Lower leg skin (tissue), 3 donors: Measurements from ENCODE around the gene UBE2L5.

Experiments
- POLR2A ChIP-seq, 2 donors: fragments of 450-650 bp; IDR thresholded peaks; one replicate each; pipeline ENCODE4 v1.6.1; 2016 to 2017; ENCODE audit warnings: antibody characterized with exemption in 2 of 2, mild to moderate bottlenecking in 1 of 2, moderate library complexity in 1 of 2
- TF ChIP-seq, protein P1 (sequence below), 3 donors: fragments of 450-650 bp; IDR thresholded peaks; one replicate each; pipeline ENCODE4 v1.5.1; 2016; ENCODE audit warnings: antibody characterized with exemption in 3 of 3, mild to moderate bottlenecking in 3 of 3, moderate library complexity in 2 of 3

DNA sequence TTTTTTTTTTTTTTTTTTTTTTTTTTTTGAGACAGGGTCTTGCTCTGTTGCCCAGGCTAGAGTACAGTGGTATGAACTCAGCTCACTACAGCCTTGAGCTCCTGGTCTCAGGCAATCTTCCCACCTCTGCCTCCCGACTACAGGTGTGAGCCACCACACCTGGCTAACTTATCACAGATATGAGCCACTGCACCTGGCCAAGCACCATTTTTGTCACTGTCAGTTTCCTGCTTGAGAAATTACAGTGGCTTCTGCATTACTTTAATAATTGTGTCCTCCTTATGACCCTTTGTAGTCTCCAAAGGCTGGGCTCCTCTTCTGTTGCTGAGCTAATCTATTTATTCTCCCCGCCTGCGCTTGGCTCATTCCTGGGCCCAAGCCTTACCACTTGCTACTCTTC is 16.0 kb downstream of the UBE2L5 start:
- TF ChIP-seq, protein P1, sequence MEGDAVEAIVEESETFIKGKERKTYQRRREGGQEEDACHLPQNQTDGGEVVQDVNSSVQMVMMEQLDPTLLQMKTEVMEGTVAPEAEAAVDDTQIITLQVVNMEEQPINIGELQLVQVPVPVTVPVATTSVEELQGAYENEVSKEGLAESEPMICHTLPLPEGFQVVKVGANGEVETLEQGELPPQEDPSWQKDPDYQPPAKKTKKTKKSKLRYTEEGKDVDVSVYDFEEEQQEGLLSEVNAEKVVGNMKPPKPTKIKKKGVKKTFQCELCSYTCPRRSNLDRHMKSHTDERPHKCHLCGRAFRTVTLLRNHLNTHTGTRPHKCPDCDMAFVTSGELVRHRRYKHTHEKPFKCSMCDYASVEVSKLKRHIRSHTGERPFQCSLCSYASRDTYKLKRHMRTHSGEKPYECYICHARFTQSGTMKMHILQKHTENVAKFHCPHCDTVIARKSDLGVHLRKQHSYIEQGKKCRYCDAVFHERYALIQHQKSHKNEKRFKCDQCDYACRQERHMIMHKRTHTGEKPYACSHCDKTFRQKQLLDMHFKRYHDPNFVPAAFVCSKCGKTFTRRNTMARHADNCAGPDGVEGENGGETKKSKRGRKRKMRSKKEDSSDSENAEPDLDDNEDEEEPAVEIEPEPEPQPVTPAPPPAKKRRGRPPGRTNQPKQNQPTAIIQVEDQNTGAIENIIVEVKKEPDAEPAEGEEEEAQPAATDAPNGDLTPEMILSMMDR (IDR thresholded peaks at IDR 0.05) = no peak
- no peak for TF ChIP-seq POLR2A (IDR thresholded peaks at IDR 0.05)
